Prostate gland (tissue), 2 donors: ENCODE data around the gene FASN.

Experiments used
- CTCF ChIP-seq, 4 experiments: fragments of 200-600 bp in 2 of 4; fragments of 450-650 bp in 2 of 4; sonication (generic) in 2 of 4; IDR thresholded peaks; 1 replicate in 3 of 4; 2 replicates in 1 of 4; pipeline ENCODE4 v1.5.1; 2016 to 2019; ENCODE audit warnings: antibody characterized with exemption in 4 of 4, mild to moderate bottlenecking in 2 of 4, moderate library complexity in 2 of 4
- POLR2A ChIP-seq: fragments of 450-650 bp; IDR thresholded peaks from one replicate; pipeline ENCODE4 v1.6.1; 2016; ENCODE audit warnings: antibody characterized with exemption, mild to moderate bottlenecking
- POLR2AphosphoS5 ChIP-seq: sonication (generic); formaldehyde crosslinking; IDR thresholded peaks from one replicate; pipeline ENCODE4 v1.6.1; 2017; ENCODE audit warnings: antibody characterized with exemption

- TF ChIP-seq CTCF (IDR thresholded peaks at IDR 0.05) (no peak), POLR2AphosphoS5 (no peak), POLR2A (no peak)
Observed at GRCh38 chr17:82089723-82090548, 8.1 kb downstream of the FASN start.
